ENCODE data around the gene SLC38A1. TPM values are rescaled to one million over a fixed set of nuclear protein-coding genes. Genes with fewer than 3 reads are reported as not detected.
"Not testable (repeated sequence)": the region's sequence is repeated elsewhere in the genome, so short reads cannot be mapped to it uniquely, and the experiment has no call there.

Gene SLC38A1
- total and polyA plus RNA-seq, 4 donors: 4.2 to 66.2 (median 17.7) TPM

DNA sequence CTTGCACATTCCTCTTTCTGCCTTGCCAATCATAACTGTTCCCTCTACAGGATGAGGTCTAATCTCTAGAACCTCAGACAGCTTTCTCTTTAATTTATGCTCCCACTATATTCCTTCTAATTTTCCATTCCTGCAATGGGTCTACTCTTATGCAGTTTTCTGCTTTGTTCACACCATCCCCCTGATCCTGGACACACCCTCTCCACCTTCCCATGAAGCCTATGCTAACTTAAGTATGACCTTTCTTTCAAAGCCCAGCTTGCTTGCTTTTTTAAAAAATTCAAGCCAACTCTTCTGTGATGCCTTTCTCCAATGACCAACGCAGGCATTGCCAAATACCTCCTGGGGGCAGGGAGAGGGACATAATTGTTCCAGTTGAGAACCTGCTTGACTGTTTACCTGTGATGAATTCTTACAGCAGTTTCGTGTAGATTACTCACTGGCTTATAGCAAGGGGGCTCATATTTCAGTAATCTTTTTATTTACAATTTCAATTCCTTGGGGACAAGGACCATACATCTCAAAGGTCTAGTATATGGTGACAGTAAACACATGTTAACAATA lies 7.8 kb downstream of the SLC38A1 start:
- H3K27ac ChIP-seq (ENCODE audit: low read depth in 1 of 2, low read length in 2 of 2): peak overlapping the region in 1 of 2 donors; percentile 15
- 45 to 61% methylated on average over 2 of the region's 2 CpGs for WGBS, 2 donors
- ATAC-seq (ENCODE audit: low FRiP score) (no peak), DNase-seq (no peak)
- peaks cover 0 to 8% of the 10 kb centered on the region in 2 donors for H3K4me1 ChIP-seq (ENCODE audit: control insufficient read depth in 1 of 2, insufficient read depth in 2 of 2, low read length in 2 of 2)
- no peak overlapping the region for H3K4me3 ChIP-seq (ENCODE audit: low read length in 2 of 2)
- H3K9me3 ChIP-seq (ENCODE audit: control insufficient read depth, low read length): no peaks in the 10 kb centered on the region
- no peaks in the 10 kb centered on the region for H3K36me3 ChIP-seq (ENCODE audit: control insufficient read depth in 1 of 2, insufficient read depth in 2 of 2, low read length in 1 of 2)
- intact Hi-C loops (cut with DNase I): loop anchor here in 1 of 2 donors (5.0 kb wide), 1 partner anchor 39 kb away; no protein-coding TSS in a partner anchor
- no peaks in the 10 kb centered on the region for H3K27me3 ChIP-seq (ENCODE audit: control insufficient read depth in 1 of 2, insufficient read depth in 2 of 2, low read length in 1 of 2)

GRCh38 chr12:46260124-46260912 lies 8.5 kb downstream of the SLC38A1 start:
- H3K4me3 ChIP-seq (ENCODE audit: low read length in 2 of 2): no peak overlapping the region
- ATAC-seq (ENCODE audit: low FRiP score): no peak
- no peaks in the 10 kb centered on the region for H3K9me3 ChIP-seq (ENCODE audit: control insufficient read depth, low read length)
- WGBS, 2 donors: 21 to 28% methylated on average over 5 of the region's 5 CpGs
- H3K27ac ChIP-seq (ENCODE audit: low read depth in 1 of 2, low read length in 2 of 2): peak overlapping the region in 1 of 2 donors; percentile 40
- intact Hi-C loops (cut with DNase I): loop anchor here in 1 of 2 donors (5.0 kb wide), 1 partner anchor 38 kb away; no protein-coding TSS in a partner anchor
- no peaks in the 10 kb centered on the region for H3K27me3 ChIP-seq (ENCODE audit: control insufficient read depth in 1 of 2, insufficient read depth in 2 of 2, low read length in 1 of 2)
- no peak for DNase-seq
- H3K36me3 ChIP-seq (ENCODE audit: control insufficient read depth in 1 of 2, insufficient read depth in 2 of 2, low read length in 1 of 2): no peaks in the 10 kb centered on the region
- peaks cover 0 to 8% of the 10 kb centered on the region in 2 donors for H3K4me1 ChIP-seq (ENCODE audit: control insufficient read depth in 1 of 2, insufficient read depth in 2 of 2, low read length in 2 of 2)

DNA sequence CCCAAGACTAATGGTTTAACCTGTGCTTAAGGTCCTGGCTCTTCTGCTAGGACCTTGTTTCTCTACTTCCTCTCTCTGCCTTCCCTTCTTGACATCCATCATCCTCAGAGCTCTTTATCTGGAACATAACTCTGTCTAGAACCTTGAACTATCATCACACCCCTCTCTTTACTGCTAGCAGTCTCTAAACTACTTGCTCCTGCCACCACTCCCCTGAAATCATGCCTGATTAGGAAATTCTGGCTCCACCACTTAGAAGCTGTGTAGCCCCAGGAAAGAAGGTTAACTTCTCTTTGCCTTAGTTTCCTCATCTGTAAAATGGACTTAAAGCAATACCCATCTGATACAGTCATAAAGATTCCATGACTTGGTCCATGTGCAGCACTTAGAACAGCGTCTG lies 9.1 kb downstream of the SLC38A1 start:
- Histone ChIP-seq H3K4me3 (ENCODE audit: low read length in 2 of 2) (no peak overlapping the region), H3K36me3 (ENCODE audit: control insufficient read depth in 1 of 2, insufficient read depth in 2 of 2, low read length in 1 of 2) (no peaks in the 10 kb centered on the region), H3K9me3 (ENCODE audit: control insufficient read depth, low read length) (no peaks in the 10 kb centered on the region), H3K4me1 (ENCODE audit: control insufficient read depth in 1 of 2, insufficient read depth in 2 of 2, low read length in 2 of 2) (peaks cover 0 to 8% of the 10 kb centered on the region in 2 donors), H3K27ac (ENCODE audit: low read depth in 1 of 2, low read length in 2 of 2) (no peak overlapping the region), H3K27me3 (ENCODE audit: control insufficient read depth in 1 of 2, insufficient read depth in 2 of 2, low read length in 1 of 2) (no peaks in the 10 kb centered on the region)
- intact Hi-C loops (cut with DNase I): loop anchor here in 1 of 2 donors (5.0 kb wide), 1 partner anchor 37 kb away; no protein-coding TSS in a partner anchor
- WGBS, 2 donors: 60 to 64% methylated on average over 1 of the region's 1 CpG
- DNase-seq: no peak
- no peak for ATAC-seq (ENCODE audit: low FRiP score)

DNA sequence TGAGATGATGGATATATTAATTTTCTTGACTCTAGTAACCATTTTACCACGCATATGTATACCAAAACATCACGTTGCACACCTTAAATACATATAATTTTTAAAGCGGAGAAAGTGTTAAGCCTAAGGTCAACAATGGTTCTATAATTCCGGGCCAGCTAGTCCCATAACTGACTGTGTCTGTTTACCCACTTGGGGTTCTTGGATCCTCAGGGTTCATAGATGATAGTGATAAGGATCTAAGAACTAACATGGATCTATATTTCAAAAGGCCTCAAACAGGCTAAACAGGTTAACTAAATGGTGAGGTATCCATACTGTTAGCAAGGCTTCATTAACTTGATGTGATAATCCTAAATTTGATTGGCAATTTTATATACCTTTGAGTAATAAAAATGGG lies 9.8 kb downstream of the SLC38A1 start:
- Histone ChIP-seq H3K27ac (ENCODE audit: low read depth in 1 of 2, low read length in 2 of 2) (no peak overlapping the region), H3K27me3 (ENCODE audit: control insufficient read depth in 1 of 2, insufficient read depth in 2 of 2, low read length in 1 of 2) (no peaks in the 10 kb centered on the region), H3K4me1 (ENCODE audit: control insufficient read depth in 1 of 2, insufficient read depth in 2 of 2, low read length in 2 of 2) (peaks cover 0 to 8% of the 10 kb centered on the region in 2 donors), H3K9me3 (ENCODE audit: control insufficient read depth, low read length) (no peaks in the 10 kb centered on the region), H3K36me3 (ENCODE audit: control insufficient read depth in 1 of 2, insufficient read depth in 2 of 2, low read length in 1 of 2) (no peaks in the 10 kb centered on the region), H3K4me3 (ENCODE audit: low read length in 2 of 2) (no peak overlapping the region)
- intact Hi-C loops (cut with DNase I): no loop called here
- ATAC-seq (ENCODE audit: low FRiP score) (no peak), DNase-seq (no peak)
- WGBS, 2 donors: 93 to 95% methylated on average over 4 of the region's 4 CpGs

DNA sequence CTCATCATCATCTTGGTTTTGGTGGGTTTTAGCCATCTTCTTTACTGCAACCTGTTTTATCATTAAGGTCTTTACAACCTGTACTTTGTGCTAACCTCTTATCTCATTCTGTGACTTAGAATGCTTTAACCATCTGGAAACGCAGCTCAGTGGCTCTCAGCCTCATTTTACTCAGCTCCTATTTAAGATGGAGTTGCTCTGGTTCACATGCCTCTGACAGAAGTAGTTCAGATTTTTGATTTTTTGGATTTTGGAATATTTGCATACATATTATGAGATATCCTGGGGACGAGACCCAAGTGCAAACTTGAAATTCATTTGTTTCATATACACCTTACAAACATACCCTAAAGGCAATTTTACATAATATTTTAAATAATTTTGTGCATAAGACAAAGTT lies 10.7 kb downstream of the SLC38A1 start:
- DNase-seq: no peak
- intact Hi-C loops (cut with DNase I): no loop called here
- H3K27me3 ChIP-seq (ENCODE audit: control insufficient read depth in 1 of 2, insufficient read depth in 2 of 2, low read length in 1 of 2): no peaks in the 10 kb centered on the region
- no peak overlapping the region for H3K4me3 ChIP-seq (ENCODE audit: low read length in 2 of 2)
- no peak overlapping the region for H3K27ac ChIP-seq (ENCODE audit: low read depth in 1 of 2, low read length in 2 of 2)
- ATAC-seq (ENCODE audit: low FRiP score): no peak
- H3K36me3 ChIP-seq (ENCODE audit: control insufficient read depth in 1 of 2, insufficient read depth in 2 of 2, low read length in 1 of 2): no peaks in the 10 kb centered on the region
- no peaks in the 10 kb centered on the region for H3K9me3 ChIP-seq (ENCODE audit: control insufficient read depth, low read length)
- 87 to 94% methylated on average over 2 of the region's 2 CpGs for WGBS, 2 donors
- H3K4me1 ChIP-seq (ENCODE audit: control insufficient read depth in 1 of 2, insufficient read depth in 2 of 2, low read length in 2 of 2): peaks cover 0 to 8% of the 10 kb centered on the region in 2 donors

DNA sequence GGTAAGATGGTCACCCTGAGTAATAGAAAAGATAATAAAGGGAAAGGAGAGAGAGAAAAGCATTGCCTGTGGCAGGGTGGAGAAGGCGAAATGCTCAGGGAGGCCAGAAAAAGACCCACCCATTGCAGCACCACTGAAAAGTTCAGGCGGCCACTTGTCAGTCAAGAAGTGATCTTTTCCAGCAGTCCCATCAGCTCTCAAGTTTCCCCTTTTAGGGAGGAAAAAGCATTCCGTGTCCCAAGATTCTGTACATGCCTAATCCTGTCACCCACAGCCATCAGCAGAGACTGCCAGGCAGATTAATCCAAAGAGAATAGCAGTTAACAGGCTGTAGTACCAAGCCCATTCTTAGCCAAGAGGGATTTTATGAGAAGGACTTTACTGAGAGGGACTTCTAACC lies 11.9 kb downstream of the SLC38A1 start:
- ATAC-seq (ENCODE audit: low FRiP score) (no peak), DNase-seq (no peak)
- H3K9me3 ChIP-seq (ENCODE audit: control insufficient read depth, low read length): no peaks in the 10 kb centered on the region
- 70 to 72% methylated on average over 3 of the region's 3 CpGs for WGBS, 2 donors
- H3K36me3 ChIP-seq (ENCODE audit: control insufficient read depth in 1 of 2, insufficient read depth in 2 of 2, low read length in 1 of 2): no peaks in the 10 kb centered on the region
- H3K27me3 ChIP-seq (ENCODE audit: control insufficient read depth in 1 of 2, insufficient read depth in 2 of 2, low read length in 1 of 2): no peaks in the 10 kb centered on the region
- H3K4me3 ChIP-seq (ENCODE audit: low read length in 2 of 2): no peak overlapping the region
- H3K4me1 ChIP-seq (ENCODE audit: control insufficient read depth in 1 of 2, insufficient read depth in 2 of 2, low read length in 2 of 2): peaks cover 0 to 8% of the 10 kb centered on the region in 2 donors
- no peak overlapping the region for H3K27ac ChIP-seq (ENCODE audit: low read depth in 1 of 2, low read length in 2 of 2)
- intact Hi-C loops (cut with DNase I): no loop called here

DNA sequence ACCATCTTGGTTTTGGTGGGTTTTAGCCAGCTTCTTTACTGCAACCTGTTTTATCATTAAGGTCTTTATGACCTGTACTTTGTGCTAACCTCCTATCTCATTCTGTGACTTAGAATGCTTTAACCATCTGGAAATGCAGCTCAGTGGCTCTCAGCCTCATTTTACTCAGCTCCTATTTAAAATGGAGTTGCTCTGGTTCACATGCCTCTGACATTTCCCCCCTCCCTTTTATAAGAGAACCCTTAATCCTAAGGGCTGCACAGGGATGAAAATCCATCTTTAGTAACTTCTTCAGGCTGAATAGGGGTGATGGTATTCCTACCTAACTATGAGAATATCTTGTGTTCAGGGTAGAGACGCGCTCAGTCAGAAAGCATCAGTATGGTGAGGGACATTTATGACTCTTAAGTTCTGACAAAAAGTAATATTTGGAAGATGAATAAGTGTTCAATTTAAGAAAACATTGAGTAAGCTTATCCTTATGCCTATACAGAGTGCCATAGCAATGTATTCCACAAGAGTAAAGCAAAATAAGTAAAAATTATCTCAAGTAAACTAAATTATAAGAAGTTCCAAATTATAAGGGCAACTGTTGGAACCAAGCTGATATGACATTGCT lies 15.2 kb downstream of the SLC38A1 start:
- H3K36me3 ChIP-seq (ENCODE audit: control insufficient read depth in 1 of 2, insufficient read depth in 2 of 2, low read length in 1 of 2): no peaks in the 10 kb centered on the region
- H3K27ac ChIP-seq (ENCODE audit: low read depth in 1 of 2, low read length in 2 of 2): no peak overlapping the region
- WGBS, 2 donors: 99% methylated on average over 2 of the region's 2 CpGs
- no peaks in the 10 kb centered on the region for H3K4me1 ChIP-seq (ENCODE audit: control insufficient read depth in 1 of 2, insufficient read depth in 2 of 2, low read length in 2 of 2)
- no peaks in the 10 kb centered on the region for H3K9me3 ChIP-seq (ENCODE audit: control insufficient read depth, low read length)
- no peaks in the 10 kb centered on the region for H3K27me3 ChIP-seq (ENCODE audit: control insufficient read depth in 1 of 2, insufficient read depth in 2 of 2, low read length in 1 of 2)
- H3K4me3 ChIP-seq (ENCODE audit: low read length in 2 of 2): no peak overlapping the region
- intact Hi-C loops (cut with DNase I): no loop called here
- DNase-seq: no peak
- ATAC-seq (ENCODE audit: low FRiP score): no peak

GRCh38 chr12:46251994-46252393 lies 16.8 kb downstream of the SLC38A1 start:
- intact Hi-C loops (cut with DNase I); ATAC-seq (ENCODE audit: low FRiP score); H3K27me3 ChIP-seq (ENCODE audit: control insufficient read depth in 1 of 2, insufficient read depth in 2 of 2, low read length in 1 of 2); H3K36me3 ChIP-seq (ENCODE audit: control insufficient read depth in 1 of 2, insufficient read depth in 2 of 2, low read length in 1 of 2); H3K27ac ChIP-seq (ENCODE audit: low read depth in 1 of 2, low read length in 2 of 2); H3K9me3 ChIP-seq (ENCODE audit: control insufficient read depth, low read length); H3K4me3 ChIP-seq (ENCODE audit: low read length in 2 of 2); DNase-seq; H3K4me1 ChIP-seq (ENCODE audit: control insufficient read depth in 1 of 2, insufficient read depth in 2 of 2, low read length in 2 of 2): not testable (repeated sequence)
- 94 to 96% methylated on average over 5 of the region's 5 CpGs for WGBS, 2 donors
